Parathyroid adenoma (tissue), 2 donors: ENCODE measurements around the gene GJA10.

Experiments
- H2AFZ ChIP-seq: fragments of 300-600 bp; sonication (generic); one replicate; pipeline ENCODE4 v1.7.0; 2017; ENCODE audit warnings: antibody characterized with exemption, mild to moderate bottlenecking
- H3K27ac ChIP-seq: fragments of 300-600 bp; sonication (generic); one replicate; pipeline ENCODE4 v1.7.0; 2017
- H3K27me3 ChIP-seq: fragments of 300-600 bp; sonication (generic); one replicate; pipeline ENCODE4 v1.7.0; 2017; ENCODE audit warnings: low read length; ENCODE audit not compliant: control insufficient read depth, insufficient read depth
- H3K36me3 ChIP-seq: fragments of 300-600 bp; sonication (generic); one replicate; pipeline ENCODE4 v1.7.0; 2017; ENCODE audit warnings: low read length; ENCODE audit not compliant: control insufficient read depth, insufficient read depth
- H3K4me1 ChIP-seq: fragments of 300-600 bp; sonication (generic); one replicate; pipeline ENCODE4 v1.7.0; 2017; ENCODE audit warnings: control low read depth
- H3K4me2 ChIP-seq: fragments of 300-600 bp; sonication (generic); one replicate; pipeline ENCODE4 v1.7.0; 2017; ENCODE audit warnings: low read length
- H3K4me3 ChIP-seq: fragments of 300-600 bp; sonication (generic); one replicate; pipeline ENCODE4 v1.7.0; 2017; ENCODE audit warnings: low read depth, low read length
- H3K79me2 ChIP-seq: fragments of 300-600 bp; sonication (generic); one replicate; pipeline ENCODE4 v1.7.0; 2017; ENCODE audit warnings: control low read depth
- H3K9ac ChIP-seq: fragments of 300-600 bp; sonication (generic); one replicate; pipeline ENCODE4 v1.7.0; 2017; ENCODE audit warnings: mild to moderate bottlenecking
- H3K9me3 ChIP-seq: fragments of 300-600 bp; sonication (generic); one replicate; pipeline ENCODE4 v1.7.0; 2017; ENCODE audit warnings: low read length; ENCODE audit not compliant: control insufficient read depth
- TF ChIP-seq, protein P1 (sequence below): fragments of 300-600 bp; sonication (generic); IDR thresholded peaks from one replicate; pipeline ENCODE4 v1.7.0; 2017; ENCODE audit warnings: antibody characterized with exemption, mild to moderate bottlenecking
- donor health status: primary hyperparathyroidism.

The GJA10 gene

DNA sequence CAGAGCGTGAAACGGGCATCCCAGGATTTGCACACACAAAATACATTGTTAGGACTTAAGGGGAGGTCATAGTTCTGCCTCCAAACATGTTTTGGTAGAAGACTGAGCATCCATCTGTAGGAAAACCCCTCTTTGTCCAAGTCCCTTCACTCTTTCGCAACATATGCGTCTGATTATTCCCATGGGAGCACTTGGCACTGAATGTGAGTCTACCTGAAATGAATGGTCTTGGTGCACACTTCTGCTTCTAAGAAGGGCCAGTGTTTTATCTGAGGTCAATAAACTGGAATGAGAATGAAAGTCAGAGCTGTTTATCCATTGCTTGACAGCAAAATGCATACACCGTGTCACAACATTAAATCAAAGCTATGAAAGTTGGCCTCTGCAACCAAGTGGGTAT lies 33.0 kb downstream of the GJA10 start:
- H3K4me3 ChIP-seq, result no peak overlapping the region
- TF ChIP-seq, protein P1, sequence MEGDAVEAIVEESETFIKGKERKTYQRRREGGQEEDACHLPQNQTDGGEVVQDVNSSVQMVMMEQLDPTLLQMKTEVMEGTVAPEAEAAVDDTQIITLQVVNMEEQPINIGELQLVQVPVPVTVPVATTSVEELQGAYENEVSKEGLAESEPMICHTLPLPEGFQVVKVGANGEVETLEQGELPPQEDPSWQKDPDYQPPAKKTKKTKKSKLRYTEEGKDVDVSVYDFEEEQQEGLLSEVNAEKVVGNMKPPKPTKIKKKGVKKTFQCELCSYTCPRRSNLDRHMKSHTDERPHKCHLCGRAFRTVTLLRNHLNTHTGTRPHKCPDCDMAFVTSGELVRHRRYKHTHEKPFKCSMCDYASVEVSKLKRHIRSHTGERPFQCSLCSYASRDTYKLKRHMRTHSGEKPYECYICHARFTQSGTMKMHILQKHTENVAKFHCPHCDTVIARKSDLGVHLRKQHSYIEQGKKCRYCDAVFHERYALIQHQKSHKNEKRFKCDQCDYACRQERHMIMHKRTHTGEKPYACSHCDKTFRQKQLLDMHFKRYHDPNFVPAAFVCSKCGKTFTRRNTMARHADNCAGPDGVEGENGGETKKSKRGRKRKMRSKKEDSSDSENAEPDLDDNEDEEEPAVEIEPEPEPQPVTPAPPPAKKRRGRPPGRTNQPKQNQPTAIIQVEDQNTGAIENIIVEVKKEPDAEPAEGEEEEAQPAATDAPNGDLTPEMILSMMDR, result no peak
- no peak overlapping the region for H3K9ac ChIP-seq

DNA sequence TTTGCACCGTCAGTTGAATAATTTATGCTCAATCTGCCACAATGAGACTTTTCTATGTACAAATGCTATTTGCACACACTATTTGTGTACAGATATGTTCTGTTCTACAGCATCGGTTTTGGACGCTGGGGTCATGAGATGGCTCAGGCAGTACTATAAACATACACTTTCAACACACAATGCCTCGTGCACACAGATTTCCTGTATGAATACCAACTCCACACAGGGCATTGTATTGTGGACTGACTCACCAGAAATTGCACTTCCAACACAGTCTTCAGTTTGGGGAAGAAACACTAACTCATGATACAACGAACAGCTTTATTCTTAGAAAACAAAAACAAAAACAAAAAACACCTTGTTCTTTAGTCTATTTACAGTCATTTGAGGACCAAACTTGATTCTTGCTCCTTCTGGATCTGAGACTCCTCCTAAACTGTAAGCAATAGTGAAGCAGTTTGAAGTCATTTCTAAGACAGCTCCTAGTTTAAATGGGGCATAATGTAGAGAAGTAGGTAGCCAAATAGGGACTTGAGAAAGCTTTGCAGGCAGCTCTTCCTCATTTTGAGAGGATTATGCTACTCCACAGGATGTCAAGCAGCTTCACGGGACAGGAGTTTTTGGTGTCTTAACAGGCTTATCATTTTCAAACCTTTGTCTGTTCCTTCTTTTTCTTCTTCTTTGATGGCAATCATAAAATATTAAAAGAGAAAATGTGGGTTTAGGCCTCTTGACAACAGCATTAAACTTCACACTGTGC lies 33.7 kb downstream of the GJA10 start:
- no peak overlapping the region for H3K4me2 ChIP-seq
- no peak overlapping the region for H3K4me3 ChIP-seq
- H3K27ac ChIP-seq, result no peak overlapping the region
- H3K9me3 ChIP-seq, result no peaks in the 10 kb centered on the region
- no peaks in the 10 kb centered on the region for H3K36me3 ChIP-seq
- no peaks in the 10 kb centered on the region for H3K27me3 ChIP-seq
- TF ChIP-seq, protein P1, result no peak
- no peak overlapping the region for H3K9ac ChIP-seq
- H2AFZ ChIP-seq, result no peak overlapping the region
- peaks cover 2% of the 10 kb centered on the region for H3K4me1 ChIP-seq
- no peaks in the 10 kb centered on the region for H3K79me2 ChIP-seq

More for the DNA sequence above, 33.0 kb downstream of the GJA10 start:
- H3K4me2 ChIP-seq, result no peak overlapping the region
- H2AFZ ChIP-seq, result no peak overlapping the region
- H3K4me1 ChIP-seq, result peaks cover 2% of the 10 kb centered on the region
- H3K79me2 ChIP-seq, result no peaks in the 10 kb centered on the region
- no peak overlapping the region for H3K27ac ChIP-seq
- H3K9me3 ChIP-seq, result no peaks in the 10 kb centered on the region
- no peaks in the 10 kb centered on the region for H3K36me3 ChIP-seq
- no peaks in the 10 kb centered on the region for H3K27me3 ChIP-seq

DNA sequence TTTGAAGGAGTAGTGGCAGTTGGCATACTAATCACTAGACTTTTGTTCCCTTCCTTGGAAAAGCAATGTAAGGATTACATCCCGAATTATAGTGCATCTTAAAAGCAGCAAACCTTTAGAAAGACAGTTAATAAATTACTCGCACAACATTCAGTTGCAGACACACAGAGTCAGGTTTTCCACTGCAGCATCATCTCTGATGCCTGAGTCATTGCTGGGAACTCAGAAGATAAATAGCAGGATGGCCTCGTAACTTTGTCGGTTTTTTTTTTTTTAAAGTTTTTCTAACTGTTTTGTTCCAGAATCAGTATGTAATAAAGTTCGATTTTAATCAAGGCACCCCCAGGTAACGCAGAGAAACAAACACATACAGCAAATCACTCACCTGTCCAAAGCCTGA lies 34.3 kb downstream of the GJA10 start:
- H2AFZ ChIP-seq, result no peak overlapping the region
- no peaks in the 10 kb centered on the region for H3K27me3 ChIP-seq
- no peaks in the 10 kb centered on the region for H3K79me2 ChIP-seq
- H3K27ac ChIP-seq, result no peak overlapping the region
- no peak overlapping the region for H3K4me3 ChIP-seq
- H3K9me3 ChIP-seq, result no peaks in the 10 kb centered on the region
- no peak overlapping the region for H3K9ac ChIP-seq
- no peak overlapping the region for H3K4me2 ChIP-seq
- no peaks in the 10 kb centered on the region for H3K36me3 ChIP-seq
- TF ChIP-seq, protein P1, result no peak
- H3K4me1 ChIP-seq, result peaks cover 2% of the 10 kb centered on the region

DNA sequence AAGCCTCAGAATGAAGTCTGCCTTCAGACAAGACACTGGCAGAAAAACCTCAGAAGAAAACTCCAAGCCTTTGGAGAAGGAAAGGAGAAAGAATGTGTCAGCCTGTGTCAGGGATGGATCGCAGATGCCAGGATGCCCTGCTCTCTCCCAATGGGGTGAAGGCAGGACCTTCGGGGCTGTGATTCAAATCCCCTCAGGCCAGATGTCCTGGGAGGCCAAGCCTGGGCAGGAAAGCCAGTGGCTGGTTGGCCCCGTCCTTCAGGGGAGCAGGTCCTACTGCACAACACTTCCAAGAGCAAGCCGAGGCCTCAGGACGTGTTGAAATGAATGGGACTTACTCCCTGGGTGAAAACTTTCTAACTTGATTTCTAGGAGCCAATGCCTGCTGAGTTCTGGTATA lies 36.5 kb downstream of the GJA10 start:
- Histone ChIP-seq H3K9me3 (no peaks in the 10 kb centered on the region), H3K27ac (no peak overlapping the region), H3K9ac (no peak overlapping the region), H3K27me3 (no peaks in the 10 kb centered on the region), H3K36me3 (no peaks in the 10 kb centered on the region), H3K4me2 (no peak overlapping the region), H3K4me3 (no peak overlapping the region), H3K4me1 (peaks cover 2% of the 10 kb centered on the region), H3K79me2 (no peaks in the 10 kb centered on the region), H2AFZ (no peak overlapping the region)
- TF ChIP-seq, protein P1, result no peak

DNA sequence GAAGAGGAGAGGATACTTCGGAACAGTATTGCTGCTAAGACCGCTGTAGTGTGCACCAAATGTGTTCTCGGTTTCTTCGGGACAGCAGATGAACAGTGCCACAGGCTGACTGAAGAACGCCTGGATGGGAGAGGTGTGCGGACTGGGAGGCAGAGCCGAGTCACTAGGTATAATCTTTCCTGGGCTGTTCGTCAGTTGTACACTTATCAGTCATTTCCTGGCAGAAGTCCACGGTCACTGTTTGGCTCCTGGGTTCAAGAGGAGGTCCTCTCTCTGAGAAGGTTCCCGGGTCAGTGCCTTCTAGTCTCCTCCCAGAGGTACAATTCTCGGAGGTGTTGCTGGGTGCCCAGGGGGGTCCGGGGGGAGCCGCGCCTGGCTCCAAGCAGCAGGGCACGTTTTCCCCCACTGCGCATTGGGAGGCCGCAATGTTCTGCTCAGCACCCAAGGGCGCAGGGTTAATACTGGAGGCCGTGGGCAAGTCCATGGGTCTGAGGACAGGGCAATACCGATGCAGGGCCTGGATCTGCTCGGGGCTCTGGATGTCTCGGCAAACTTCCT lies 38.1 kb downstream of the GJA10 start:
- Histone ChIP-seq H3K9me3 (no peaks in the 10 kb centered on the region), H3K79me2 (no peaks in the 10 kb centered on the region), H3K4me3 (no peak overlapping the region), H3K27ac (no peak overlapping the region), H3K27me3 (no peaks in the 10 kb centered on the region), H3K4me1 (peaks cover 2% of the 10 kb centered on the region), H3K36me3 (no peaks in the 10 kb centered on the region), H2AFZ (no peak overlapping the region), H3K9ac (no peak overlapping the region), H3K4me2 (no peak overlapping the region)
- TF ChIP-seq, protein P1, result no peak
